SK-N-SH treated with all-trans-retinoic acid at 6 μM for 48 hours (cell line): Measurements from ENCODE around the gene LGALS13.

Source experiments
- ATAC-seq: fragments of 200-7000 bp; cut with Tn5 transposase; 3 replicates; pipeline ENCODE4 v1.9.1; 2020; ENCODE audit warnings: mild to moderate bottlenecking, moderate library complexity
- ARNTL ChIP-seq: fragments of 450-650 bp; formaldehyde crosslinking; IDR thresholded peaks from 2 replicates; pipeline ENCODE4 v1.5.0; 2020; ENCODE audit warnings: low read depth, mild to moderate bottlenecking, moderate library complexity, borderline replicate concordance
- ISL1 ChIP-seq: fragments of 250-450 bp; sonication (Bioruptor Pico); IDR thresholded peaks from 2 replicates; pipeline ENCODE4 v2.1.2; 2022; ENCODE audit warnings: mild to moderate bottlenecking, moderate library complexity
- OSR1 ChIP-seq: fragments of 250-450 bp; sonication (Bioruptor Pico); IDR thresholded peaks from 2 replicates; pipeline ENCODE4 v1.8.0; 2022; ENCODE audit warnings: moderate library complexity, mild to moderate bottlenecking, inconsistent platforms
- PPARA ChIP-seq: fragments of 250-450 bp; sonication (Bioruptor Pico); IDR thresholded peaks from 2 replicates; pipeline ENCODE4 v1.5.0; 2020; ENCODE audit warnings: mild to moderate bottlenecking, borderline replicate concordance
- TOX ChIP-seq: fragments of 250-450 bp; sonication (Bioruptor Pico); IDR thresholded peaks from 2 replicates; pipeline ENCODE4 v1.8.0; 2021; ENCODE audit warnings: mild to moderate bottlenecking, moderate library complexity, borderline replicate concordance
- ZNF70 ChIP-seq: fragments of 450-650 bp; formaldehyde crosslinking; IDR thresholded peaks from 2 replicates; pipeline ENCODE4 v1.5.0; 2020; ENCODE audit warnings: mild to moderate bottlenecking, moderate library complexity
- ZNF8 ChIP-seq: fragments of 450-650 bp; formaldehyde crosslinking; IDR thresholded peaks from 2 replicates; pipeline ENCODE4 v1.5.0; 2020; ENCODE audit warnings: mild to moderate bottlenecking, moderate library complexity
- TF ChIP-seq, protein P1 (sequence below): fragments of 250-450 bp; sonication (Bioruptor Pico); IDR thresholded peaks from 2 replicates; pipeline ENCODE4 v1.8.0; 2021; ENCODE audit warnings: low read depth, mild to moderate bottlenecking, moderate library complexity, borderline replicate concordance

The LGALS13 gene

DNA sequence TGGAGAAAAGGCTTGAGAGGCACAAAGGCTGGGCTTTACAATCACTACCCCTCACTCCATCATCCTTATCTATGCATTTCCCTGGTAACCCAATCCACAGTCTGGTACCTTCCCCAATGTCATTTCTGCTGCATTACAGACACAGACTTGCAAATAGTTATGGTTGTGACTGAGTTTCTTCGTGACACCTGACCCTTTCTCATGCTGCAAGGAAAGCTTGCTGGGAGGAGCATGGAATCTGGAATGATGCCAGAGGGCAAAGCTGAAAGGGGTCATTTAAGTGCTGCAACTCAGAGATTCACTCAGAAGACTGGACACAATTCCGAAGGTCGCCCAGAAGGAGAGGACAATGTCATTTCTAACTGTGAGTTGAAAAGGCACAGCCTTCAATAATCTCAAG lies 53.3 kb downstream of the LGALS13 start, which contains the start of gene LGALS16:
LGALS16 (plus strand) TSS at position 301 of the 400 bp plus-strand sequence; CDS start at position 350, 49 bp downstream.
- TF ChIP-seq ISL1 (CRISPR knock-in tag) (no peak), ZNF70 (CRISPR knock-in tag) (no peak), TOX (no peak), PPARA (CRISPR knock-in tag) (no peak), OSR1 (CRISPR knock-in tag) (no peak), ZNF8 (CRISPR knock-in tag) (no peak), ARNTL (CRISPR knock-in tag) (no peak)
- TF ChIP-seq, protein P1, sequence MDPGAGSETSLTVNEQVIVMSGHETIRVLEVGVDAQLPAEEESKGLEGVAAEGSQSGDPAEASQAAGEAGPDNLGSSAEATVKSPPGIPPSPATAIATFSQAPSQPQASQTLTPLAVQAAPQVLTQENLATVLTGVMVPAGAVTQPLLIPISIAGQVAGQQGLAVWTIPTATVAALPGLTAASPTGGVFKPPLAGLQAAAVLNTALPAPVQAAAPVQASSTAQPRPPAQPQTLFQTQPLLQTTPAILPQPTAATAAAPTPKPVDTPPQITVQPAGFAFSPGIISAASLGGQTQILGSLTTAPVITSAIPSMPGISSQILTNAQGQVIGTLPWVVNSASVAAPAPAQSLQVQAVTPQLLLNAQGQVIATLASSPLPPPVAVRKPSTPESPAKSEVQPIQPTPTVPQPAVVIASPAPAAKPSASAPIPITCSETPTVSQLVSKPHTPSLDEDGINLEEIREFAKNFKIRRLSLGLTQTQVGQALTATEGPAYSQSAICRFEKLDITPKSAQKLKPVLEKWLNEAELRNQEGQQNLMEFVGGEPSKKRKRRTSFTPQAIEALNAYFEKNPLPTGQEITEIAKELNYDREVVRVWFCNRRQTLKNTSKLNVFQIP: no peak
- no peak for ATAC-seq
